Mammary epithelial cell (primary cell): ENCODE data around the gene PFKFB3.

Experiments used
- EZH2 ChIP-seq: IDR thresholded peaks from 2 replicates; pipeline ENCODE4 v1.6.1; 2012; ENCODE audit warnings: low read length, inconsistent platforms, borderline replicate concordance
- TF ChIP-seq, protein P1 (sequence below), 2 donors: IDR thresholded peaks in 1 of 2; conservative IDR thresholded peaks in 1 of 2; 2 replicates each; pipeline ENCODE4 v1.5.1; 2011 to 2012; ENCODE audit warnings: inconsistent platforms in 2 of 2, low read length in 2 of 2, mild to moderate bottlenecking in 2 of 2, control low read depth in 1 of 2, low read depth in 1 of 2; ENCODE audit not compliant: insufficient read depth in 1 of 2; ENCODE audit errors: extremely low read depth in 1 of 2

DNA sequence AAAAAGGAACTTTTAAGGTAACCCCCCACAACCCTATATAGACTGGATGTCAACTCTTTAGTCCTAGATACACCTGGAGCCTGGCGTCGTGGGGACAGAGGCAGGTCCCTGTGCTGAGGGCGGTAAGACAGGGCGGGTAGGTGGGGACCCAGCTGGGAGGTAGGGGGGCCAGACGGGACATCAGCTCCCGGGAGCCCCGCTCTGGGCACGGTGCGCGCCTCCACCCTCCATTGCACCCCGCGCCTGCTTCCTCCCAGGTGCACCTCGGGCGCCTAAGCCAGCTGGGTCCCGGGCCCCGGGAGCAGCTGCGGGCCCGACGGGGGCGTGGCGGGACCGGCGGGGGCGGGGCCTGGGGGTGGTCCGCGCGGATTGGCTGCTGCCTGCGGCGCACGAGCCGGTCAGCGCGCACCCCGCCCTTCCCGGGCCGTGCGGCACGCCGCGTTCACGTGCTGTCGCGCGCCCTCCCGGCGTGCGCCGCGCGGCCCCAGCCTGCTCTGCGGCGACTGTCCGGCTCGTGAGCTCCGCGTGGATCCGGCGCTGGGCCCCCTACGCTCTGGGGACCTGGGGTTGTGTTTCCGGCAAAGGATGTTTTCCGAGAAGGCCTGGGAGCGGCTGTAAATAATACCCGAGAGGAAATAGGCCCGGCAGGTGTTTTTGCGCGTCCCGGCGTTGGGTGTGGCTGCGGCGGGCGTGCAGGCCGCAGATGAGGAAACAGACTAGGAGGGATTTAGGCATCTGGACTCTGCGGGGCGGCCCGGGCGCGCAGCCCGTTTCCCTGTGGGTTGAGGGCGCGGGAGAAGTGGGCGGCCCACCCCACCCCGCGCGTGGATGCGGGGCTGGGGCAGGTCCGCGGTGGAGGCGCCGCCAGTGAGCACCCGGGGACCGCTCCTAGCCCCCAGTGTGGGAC is 39.1 kb upstream of the PFKFB3 start:
- TF ChIP-seq, protein P1, sequence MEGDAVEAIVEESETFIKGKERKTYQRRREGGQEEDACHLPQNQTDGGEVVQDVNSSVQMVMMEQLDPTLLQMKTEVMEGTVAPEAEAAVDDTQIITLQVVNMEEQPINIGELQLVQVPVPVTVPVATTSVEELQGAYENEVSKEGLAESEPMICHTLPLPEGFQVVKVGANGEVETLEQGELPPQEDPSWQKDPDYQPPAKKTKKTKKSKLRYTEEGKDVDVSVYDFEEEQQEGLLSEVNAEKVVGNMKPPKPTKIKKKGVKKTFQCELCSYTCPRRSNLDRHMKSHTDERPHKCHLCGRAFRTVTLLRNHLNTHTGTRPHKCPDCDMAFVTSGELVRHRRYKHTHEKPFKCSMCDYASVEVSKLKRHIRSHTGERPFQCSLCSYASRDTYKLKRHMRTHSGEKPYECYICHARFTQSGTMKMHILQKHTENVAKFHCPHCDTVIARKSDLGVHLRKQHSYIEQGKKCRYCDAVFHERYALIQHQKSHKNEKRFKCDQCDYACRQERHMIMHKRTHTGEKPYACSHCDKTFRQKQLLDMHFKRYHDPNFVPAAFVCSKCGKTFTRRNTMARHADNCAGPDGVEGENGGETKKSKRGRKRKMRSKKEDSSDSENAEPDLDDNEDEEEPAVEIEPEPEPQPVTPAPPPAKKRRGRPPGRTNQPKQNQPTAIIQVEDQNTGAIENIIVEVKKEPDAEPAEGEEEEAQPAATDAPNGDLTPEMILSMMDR (conservative IDR thresholded peaks at IDR 0.05 in 1 of 2, IDR thresholded peaks at IDR 0.05 in 1 of 2; ENCODE audit: extremely low read depth in 1 of 2, insufficient read depth in 1 of 2, low read depth in 1 of 2, low read length in 2 of 2): no peak
- no peak for TF ChIP-seq EZH2
